ENCODE measurements around the gene SETD5.
A peak's percentile ranks its signal among the peaks of the same experiment; 100 is the strongest.
"Not testable (repeated sequence)": the region's sequence is repeated elsewhere in the genome, so short reads cannot be mapped to it uniquely, and the experiment has no call there.

Gene SETD5

DNA sequence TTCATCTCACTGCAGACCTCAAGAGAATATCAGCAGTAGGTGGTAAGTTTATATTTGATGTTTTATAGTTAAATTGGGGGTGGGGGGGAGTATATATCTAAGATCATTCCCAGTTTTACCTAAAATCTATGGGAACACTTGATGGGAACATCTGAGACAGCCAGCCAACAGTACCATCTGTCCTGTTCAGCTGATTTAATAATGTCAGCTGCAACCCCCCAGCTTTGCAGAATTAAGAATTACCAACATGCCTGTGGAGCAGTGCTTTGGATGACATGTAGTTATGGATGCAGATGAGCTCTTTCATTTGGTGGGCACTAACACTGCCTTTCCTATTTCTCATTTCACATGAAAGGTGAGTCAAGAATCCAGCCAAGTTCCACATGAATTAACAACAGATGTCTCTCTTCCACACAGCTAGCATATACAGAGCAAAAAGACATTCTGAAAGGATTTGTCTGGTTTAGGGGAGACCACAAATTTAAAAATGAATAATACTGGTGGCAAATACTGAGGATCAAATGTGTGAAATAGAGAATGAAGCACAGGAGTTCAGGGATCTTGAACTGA, 76.2 kb downstream of the SETD5 start:
- Histone ChIP-seq H3K36me3 (ENCODE audit: control insufficient read depth, insufficient read depth, low read length) (peaks cover 96% of the 10 kb centered on the region), H3K27ac (ENCODE audit: low read depth, low read length, severe bottlenecking) (no peak overlapping the region)

GRCh38 chr3:9474482-9474881, 77.1 kb downstream of the SETD5 start:
- no peak overlapping the region for H3K27ac ChIP-seq (ENCODE audit: low read depth, low read length, severe bottlenecking)
- H3K4me1 ChIP-seq (ENCODE audit: control insufficient read depth, insufficient read depth, low read length, poor library complexity, severe bottlenecking), result no peaks in the 10 kb centered on the region
- H3K9me3 ChIP-seq (ENCODE audit: control insufficient read depth, low read length), result no peaks in the 10 kb centered on the region
- H3K4me3 ChIP-seq (ENCODE audit: extremely low read depth, insufficient read depth, low read length, poor library complexity, severe bottlenecking), result no peak overlapping the region
- 92 to 97% methylated on average over 4 of the region's 6 CpGs for WGBS, 2 experiments (ENCODE audit: insufficient coverage in 2 of 2)
- H3K36me3 ChIP-seq (ENCODE audit: control insufficient read depth, insufficient read depth, low read length), result peaks cover 97% of the 10 kb centered on the region

More for the DNA sequence above, 76.2 kb downstream of the SETD5 start:
- no peaks in the 10 kb centered on the region for H3K9me3 ChIP-seq (ENCODE audit: control insufficient read depth, low read length)
- H3K4me3 ChIP-seq (ENCODE audit: extremely low read depth, insufficient read depth, low read length, poor library complexity, severe bottlenecking), result no peak overlapping the region
- H3K4me1 ChIP-seq (ENCODE audit: control insufficient read depth, insufficient read depth, low read length, poor library complexity, severe bottlenecking), result no peaks in the 10 kb centered on the region

DNA sequence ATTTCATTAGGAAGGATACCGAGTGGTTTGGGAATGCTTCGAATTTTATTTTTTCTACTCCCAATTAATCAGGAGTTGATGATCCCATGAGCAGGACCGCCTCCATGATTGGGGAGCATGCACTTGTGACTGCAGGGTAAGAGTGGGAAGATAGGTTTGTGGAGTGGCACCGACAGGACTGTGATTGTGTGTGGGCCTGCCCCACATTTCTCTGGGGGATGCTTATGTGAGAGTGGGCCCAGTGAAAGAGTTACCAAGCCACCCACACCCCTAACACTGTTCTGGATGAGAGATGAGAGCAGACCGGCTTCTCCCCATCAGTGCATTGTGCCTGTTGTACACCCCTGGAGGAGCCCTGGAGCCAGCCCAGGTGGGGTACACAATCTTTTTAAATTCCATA, 79.5 kb downstream of the SETD5 start:
- Histone ChIP-seq H3K27ac (ENCODE audit: low read depth, low read length, severe bottlenecking) (no peak overlapping the region), H3K4me1 (ENCODE audit: control insufficient read depth, insufficient read depth, low read length, poor library complexity, severe bottlenecking) (no peaks in the 10 kb centered on the region), H3K36me3 (ENCODE audit: control insufficient read depth, insufficient read depth, low read length) (peaks cover 96% of the 10 kb centered on the region), H3K4me3 (ENCODE audit: extremely low read depth, insufficient read depth, low read length, poor library complexity, severe bottlenecking) (no peak overlapping the region), H3K9me3 (ENCODE audit: control insufficient read depth, low read length) (no peaks in the 10 kb centered on the region)
- WGBS, 2 experiments (ENCODE audit: insufficient coverage in 2 of 2), result 98 to 100% methylated on average over 1 to 4 of the region's 5 CpGs

DNA sequence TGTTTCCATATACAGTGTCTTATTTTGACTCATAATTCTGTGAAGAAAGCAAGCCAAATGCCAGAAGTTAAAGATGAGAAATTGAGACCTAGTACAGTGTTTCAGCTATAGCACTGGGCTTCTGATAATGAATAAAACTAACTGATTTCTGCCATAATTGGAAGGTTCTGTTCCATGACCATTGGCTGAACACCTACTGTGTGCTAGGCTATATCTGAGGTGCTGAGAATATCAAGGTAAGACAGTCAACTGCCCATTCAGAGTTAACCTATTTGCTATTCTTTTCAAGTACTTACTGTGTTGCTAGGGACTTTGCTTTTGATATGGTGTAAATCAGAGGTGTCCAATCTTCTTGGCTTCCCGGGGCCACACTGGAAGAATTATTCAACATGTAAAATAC, 82.8 kb downstream of the SETD5 start:
- no peaks in the 10 kb centered on the region for H3K4me1 ChIP-seq (ENCODE audit: control insufficient read depth, insufficient read depth, low read length, poor library complexity, severe bottlenecking)
- no peaks in the 10 kb centered on the region for H3K9me3 ChIP-seq (ENCODE audit: control insufficient read depth, low read length)
- H3K36me3 ChIP-seq (ENCODE audit: control insufficient read depth, insufficient read depth, low read length), result peaks cover 80% of the 10 kb centered on the region
- H3K27ac ChIP-seq (ENCODE audit: low read depth, low read length, severe bottlenecking), result no peak overlapping the region
- H3K4me3 ChIP-seq (ENCODE audit: extremely low read depth, insufficient read depth, low read length, poor library complexity, severe bottlenecking), result no peak overlapping the region
- WGBS, 2 experiments (ENCODE audit: insufficient coverage in 2 of 2), result no CpG with 5 or more reads among the region's 1 CpG

- WGBS, 2 experiments (ENCODE audit: insufficient coverage in 2 of 2), result 83 to 100% methylated on average over 1 of the region's 1 CpG
- H3K4me1 ChIP-seq (ENCODE audit: control insufficient read depth, insufficient read depth, low read length, poor library complexity, severe bottlenecking), result no peaks in the 10 kb centered on the region
- H3K9me3 ChIP-seq (ENCODE audit: control insufficient read depth, low read length), result no peaks in the 10 kb centered on the region
- H3K4me3 ChIP-seq (ENCODE audit: extremely low read depth, insufficient read depth, low read length, poor library complexity, severe bottlenecking), result no peak overlapping the region
- peaks cover 42% of the 10 kb centered on the region for H3K36me3 ChIP-seq (ENCODE audit: control insufficient read depth, insufficient read depth, low read length)
- H3K27ac ChIP-seq (ENCODE audit: low read depth, low read length, severe bottlenecking), result no peak overlapping the region
These were observed 87.8 kb downstream of the SETD5 start for GRCh38 chr3:9485248-9485647.

- no peaks in the 10 kb centered on the region for H3K9me3 ChIP-seq (ENCODE audit: control insufficient read depth, low read length)
- H3K27ac ChIP-seq (ENCODE audit: low read depth, low read length, severe bottlenecking), result no peak overlapping the region
- H3K4me1 ChIP-seq (ENCODE audit: control insufficient read depth, insufficient read depth, low read length, poor library complexity, severe bottlenecking), result no peaks in the 10 kb centered on the region
- 45 to 80% methylated on average over 2 of the region's 3 CpGs for WGBS, 2 experiments (ENCODE audit: insufficient coverage in 2 of 2)
- no peak overlapping the region for H3K4me3 ChIP-seq (ENCODE audit: extremely low read depth, insufficient read depth, low read length, poor library complexity, severe bottlenecking)
- H3K36me3 ChIP-seq (ENCODE audit: control insufficient read depth, insufficient read depth, low read length), result peaks cover 3% of the 10 kb centered on the region
These were observed 94.1 kb downstream of the SETD5 start for GRCh38 chr3:9491506-9491905.

GRCh38 chr3:9494036-9494435, 96.6 kb downstream of the SETD5 start:
- H3K4me3 ChIP-seq (ENCODE audit: extremely low read depth, insufficient read depth, low read length, poor library complexity, severe bottlenecking); H3K27ac ChIP-seq (ENCODE audit: low read depth, low read length, severe bottlenecking); H3K36me3 ChIP-seq (ENCODE audit: control insufficient read depth, insufficient read depth, low read length); H3K4me1 ChIP-seq (ENCODE audit: control insufficient read depth, insufficient read depth, low read length, poor library complexity, severe bottlenecking); H3K9me3 ChIP-seq (ENCODE audit: control insufficient read depth, low read length): not testable (repeated sequence)
- 95% methylated on average over 14 of the region's 15 CpGs for WGBS, 2 experiments (ENCODE audit: insufficient coverage in 2 of 2)

GRCh38 chr3:9496893-9497292, 99.5 kb downstream of the SETD5 start:
- 86 to 87% methylated on average over 6 of the region's 6 CpGs for WGBS, 2 experiments (ENCODE audit: insufficient coverage in 2 of 2)
- Histone ChIP-seq H3K9me3 (ENCODE audit: control insufficient read depth, low read length) (no peaks in the 10 kb centered on the region), H3K4me1 (ENCODE audit: control insufficient read depth, insufficient read depth, low read length, poor library complexity, severe bottlenecking) (peaks cover 13% of the 10 kb centered on the region), H3K36me3 (ENCODE audit: control insufficient read depth, insufficient read depth, low read length) (no peaks in the 10 kb centered on the region), H3K4me3 (ENCODE audit: extremely low read depth, insufficient read depth, low read length, poor library complexity, severe bottlenecking) (no peak overlapping the region), H3K27ac (ENCODE audit: low read depth, low read length, severe bottlenecking) (no peak overlapping the region)

- WGBS, 2 experiments (ENCODE audit: insufficient coverage in 2 of 2), result 79 to 85% methylated on average over 4 to 6 of the region's 8 CpGs
- Histone ChIP-seq H3K36me3 (ENCODE audit: control insufficient read depth, insufficient read depth, low read length) (no peaks in the 10 kb centered on the region), H3K4me3 (ENCODE audit: extremely low read depth, insufficient read depth, low read length, poor library complexity, severe bottlenecking) (no peak overlapping the region), H3K9me3 (ENCODE audit: control insufficient read depth, low read length) (no peaks in the 10 kb centered on the region), H3K27ac (ENCODE audit: low read depth, low read length, severe bottlenecking) (no peak overlapping the region), H3K4me1 (ENCODE audit: control insufficient read depth, insufficient read depth, low read length, poor library complexity, severe bottlenecking) (peaks cover 13% of the 10 kb centered on the region)
These were observed 100.6 kb downstream of the SETD5 start for GRCh38 chr3:9497821-9498565.

- Histone ChIP-seq H3K9me3 (ENCODE audit: control insufficient read depth, low read length) (no peaks in the 10 kb centered on the region), H3K4me1 (ENCODE audit: control insufficient read depth, insufficient read depth, low read length, poor library complexity, severe bottlenecking) (peaks cover 13% of the 10 kb centered on the region), H3K27ac (ENCODE audit: low read depth, low read length, severe bottlenecking) (no peak overlapping the region), H3K4me3 (ENCODE audit: extremely low read depth, insufficient read depth, low read length, poor library complexity, severe bottlenecking) (no peak overlapping the region), H3K36me3 (ENCODE audit: control insufficient read depth, insufficient read depth, low read length) (no peaks in the 10 kb centered on the region)
- WGBS, 2 experiments (ENCODE audit: insufficient coverage in 2 of 2), result 91 to 100% methylated on average over 4 to 6 of the region's 6 CpGs
These were observed 101.4 kb downstream of the SETD5 start for GRCh38 chr3:9498781-9499180.

GRCh38 chr3:9499455-9500107, 102.2 kb downstream of the SETD5 start:
- Histone ChIP-seq H3K9me3 (ENCODE audit: control insufficient read depth, low read length) (no peaks in the 10 kb centered on the region), H3K27ac (ENCODE audit: low read depth, low read length, severe bottlenecking) (no peak overlapping the region), H3K4me3 (ENCODE audit: extremely low read depth, insufficient read depth, low read length, poor library complexity, severe bottlenecking) (peak overlapping the region; percentile 19), H3K4me1 (ENCODE audit: control insufficient read depth, insufficient read depth, low read length, poor library complexity, severe bottlenecking) (peaks cover 13% of the 10 kb centered on the region), H3K36me3 (ENCODE audit: control insufficient read depth, insufficient read depth, low read length) (no peaks in the 10 kb centered on the region)
- 39 to 40% methylated on average over 17 to 18 of the region's 19 CpGs for WGBS, 2 experiments (ENCODE audit: insufficient coverage in 2 of 2)

Data from mesodermal cell (in vitro differentiated cells).